Measurements from ENCODE around the gene TRIM66. TPM values are rescaled to one million over a fixed set of nuclear protein-coding genes. Genes with fewer than 3 reads are reported as not detected.

Gene TRIM66
- polyA plus RNA-seq, 2 donors: 2.0 to 4.8 TPM

GRCh38 chr11:8646873-8647272 lies 35.6 kb downstream of the TRIM66 start:
- 96 to 97% methylated on average over 4 of the region's 4 CpGs for WGBS, 2 donors
- H3K27me3 ChIP-seq (ENCODE audit: control insufficient read depth in 1 of 2, insufficient read depth in 2 of 2, low read length in 2 of 2): no peaks in the 10 kb centered on the region
- H3K4me1 ChIP-seq (ENCODE audit: control insufficient read depth in 2 of 2, insufficient read depth in 2 of 2, low read length in 1 of 2): no peaks in the 10 kb centered on the region
- H3K4me3 ChIP-seq (ENCODE audit: low read depth in 1 of 2, low read length in 2 of 2): no peak overlapping the region
- H3K36me3 ChIP-seq (ENCODE audit: control insufficient read depth in 2 of 2, insufficient read depth in 2 of 2, low read length in 1 of 2): peaks cover 10 to 27% of the 10 kb centered on the region in 2 donors
- no peak overlapping the region for H3K27ac ChIP-seq (ENCODE audit: low read depth in 2 of 2, low read length in 1 of 2)
- H3K9me3 ChIP-seq (ENCODE audit: control insufficient read depth in 2 of 2, insufficient read depth in 1 of 2, low read depth in 1 of 2, low read length in 1 of 2): no peaks in the 10 kb centered on the region

- 73 to 76% methylated on average over 5 of the region's 5 CpGs for WGBS, 2 donors
- H3K9me3 ChIP-seq (ENCODE audit: control insufficient read depth in 2 of 2, insufficient read depth in 1 of 2, low read depth in 1 of 2, low read length in 1 of 2): no peaks in the 10 kb centered on the region
- H3K4me3 ChIP-seq (ENCODE audit: low read depth in 1 of 2, low read length in 2 of 2): no peak overlapping the region
- H3K36me3 ChIP-seq (ENCODE audit: control insufficient read depth in 2 of 2, insufficient read depth in 2 of 2, low read length in 1 of 2): peaks cover 11 to 34% of the 10 kb centered on the region in 2 donors
- no peak overlapping the region for H3K27ac ChIP-seq (ENCODE audit: low read depth in 2 of 2, low read length in 1 of 2)
- no peaks in the 10 kb centered on the region for H3K27me3 ChIP-seq (ENCODE audit: control insufficient read depth in 1 of 2, insufficient read depth in 2 of 2, low read length in 2 of 2)
- H3K4me1 ChIP-seq (ENCODE audit: control insufficient read depth in 2 of 2, insufficient read depth in 2 of 2, low read length in 1 of 2): no peaks in the 10 kb centered on the region
Observed at GRCh38 chr11:8642196-8642841, 40.1 kb downstream of the TRIM66 start.

GRCh38 chr11:8641332-8641731 lies 41.1 kb downstream of the TRIM66 start:
- Histone ChIP-seq H3K4me3 (ENCODE audit: low read depth in 1 of 2, low read length in 2 of 2) (no peak overlapping the region), H3K36me3 (ENCODE audit: control insufficient read depth in 2 of 2, insufficient read depth in 2 of 2, low read length in 1 of 2) (peaks cover 11 to 34% of the 10 kb centered on the region in 2 donors), H3K4me1 (ENCODE audit: control insufficient read depth in 2 of 2, insufficient read depth in 2 of 2, low read length in 1 of 2) (no peaks in the 10 kb centered on the region), H3K27ac (ENCODE audit: low read depth in 2 of 2, low read length in 1 of 2) (no peak overlapping the region), H3K9me3 (ENCODE audit: control insufficient read depth in 2 of 2, insufficient read depth in 1 of 2, low read depth in 1 of 2, low read length in 1 of 2) (no peaks in the 10 kb centered on the region), H3K27me3 (ENCODE audit: control insufficient read depth in 1 of 2, insufficient read depth in 2 of 2, low read length in 2 of 2) (no peaks in the 10 kb centered on the region)
- 87 to 93% methylated on average over 2 of the region's 2 CpGs for WGBS, 2 donors

DNA sequence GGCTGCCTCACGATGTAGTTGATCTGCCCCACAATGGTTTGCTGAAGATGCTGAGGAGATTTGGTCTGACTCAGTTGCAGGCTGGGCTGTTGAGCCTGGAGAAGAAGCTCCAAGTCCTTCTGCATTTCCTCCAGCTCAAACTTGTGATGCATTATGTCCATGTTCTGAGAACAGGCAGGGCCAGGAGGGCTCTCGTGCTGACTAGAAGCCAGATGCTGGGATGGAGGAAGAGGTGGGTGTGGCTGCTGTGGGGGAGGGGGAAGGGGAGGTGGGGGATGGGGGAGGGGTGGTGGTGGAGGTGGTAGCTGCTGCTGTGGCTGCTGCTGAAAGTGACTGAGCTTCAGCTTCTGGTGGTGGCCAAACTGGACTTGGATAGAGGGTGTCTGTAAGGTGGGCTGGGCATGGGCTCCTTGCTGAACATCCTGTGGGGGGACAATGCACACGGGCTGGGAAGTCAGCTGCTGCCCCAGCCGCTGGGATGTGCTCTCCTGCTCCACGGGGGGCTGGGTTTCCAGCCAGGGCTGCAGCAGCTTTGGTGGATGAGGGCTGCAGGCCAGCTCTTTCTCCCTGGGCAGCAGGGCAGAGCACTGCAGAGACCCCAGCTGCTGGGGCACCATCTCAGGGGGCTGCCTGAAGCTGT lies 42.1 kb downstream of the TRIM66 start:
- Histone ChIP-seq H3K4me1 (ENCODE audit: control insufficient read depth in 2 of 2, insufficient read depth in 2 of 2, low read length in 1 of 2) (no peaks in the 10 kb centered on the region), H3K9me3 (ENCODE audit: control insufficient read depth in 2 of 2, insufficient read depth in 1 of 2, low read depth in 1 of 2, low read length in 1 of 2) (no peaks in the 10 kb centered on the region), H3K36me3 (ENCODE audit: control insufficient read depth in 2 of 2, insufficient read depth in 2 of 2, low read length in 1 of 2) (peaks cover 13 to 29% of the 10 kb centered on the region in 2 donors), H3K27ac (ENCODE audit: low read depth in 2 of 2, low read length in 1 of 2) (no peak overlapping the region), H3K4me3 (ENCODE audit: low read depth in 1 of 2, low read length in 2 of 2) (no peak overlapping the region), H3K27me3 (ENCODE audit: control insufficient read depth in 1 of 2, insufficient read depth in 2 of 2, low read length in 2 of 2) (no peaks in the 10 kb centered on the region)
- 59 to 69% methylated on average over 4 to 5 of the region's 5 CpGs for WGBS, 2 donors

- H3K27ac ChIP-seq (ENCODE audit: low read depth in 2 of 2, low read length in 1 of 2): no peak overlapping the region
Observed at GRCh38 chr11:8639655-8640054, 42.8 kb downstream of the TRIM66 start.

GRCh38 chr11:8638300-8638699 lies 44.2 kb downstream of the TRIM66 start:
- no peaks in the 10 kb centered on the region for H3K4me1 ChIP-seq (ENCODE audit: control insufficient read depth in 2 of 2, insufficient read depth in 2 of 2, low read length in 1 of 2)
- peaks cover 13 to 21% of the 10 kb centered on the region in 2 donors for H3K36me3 ChIP-seq (ENCODE audit: control insufficient read depth in 2 of 2, insufficient read depth in 2 of 2, low read length in 1 of 2)
- H3K27ac ChIP-seq (ENCODE audit: low read depth in 2 of 2, low read length in 1 of 2): no peak overlapping the region

More at GRCh38 chr11:8639655-8640054, 42.8 kb downstream of the TRIM66 start:
- Histone ChIP-seq H3K4me3 (ENCODE audit: low read depth in 1 of 2, low read length in 2 of 2) (no peak overlapping the region), H3K9me3 (ENCODE audit: control insufficient read depth in 2 of 2, insufficient read depth in 1 of 2, low read depth in 1 of 2, low read length in 1 of 2) (no peaks in the 10 kb centered on the region), H3K36me3 (ENCODE audit: control insufficient read depth in 2 of 2, insufficient read depth in 2 of 2, low read length in 1 of 2) (peaks cover 12 to 23% of the 10 kb centered on the region in 2 donors), H3K27me3 (ENCODE audit: control insufficient read depth in 1 of 2, insufficient read depth in 2 of 2, low read length in 2 of 2) (no peaks in the 10 kb centered on the region), H3K4me1 (ENCODE audit: control insufficient read depth in 2 of 2, insufficient read depth in 2 of 2, low read length in 1 of 2) (no peaks in the 10 kb centered on the region)
- WGBS, 2 donors: 87 to 93% methylated on average over 3 of the region's 3 CpGs

DNA sequence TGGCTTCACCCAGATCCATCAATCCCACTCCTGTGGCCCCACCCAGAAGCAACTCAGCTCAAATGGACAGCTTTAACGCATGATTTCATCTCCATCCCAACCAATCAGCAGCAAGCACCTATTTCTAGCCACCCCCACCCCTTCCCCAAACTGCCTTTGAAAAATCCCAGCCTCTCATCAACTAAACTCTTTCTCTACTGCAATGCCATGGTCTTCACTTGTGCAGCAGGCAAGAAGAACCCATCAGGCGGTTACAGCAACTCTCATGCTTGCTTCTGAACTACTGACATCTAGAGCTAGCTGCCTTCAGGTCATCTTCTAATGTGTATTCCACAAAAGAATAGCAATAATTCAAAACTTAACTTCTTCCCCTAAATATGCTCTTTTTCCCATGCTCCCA lies 46.3 kb downstream of the TRIM66 start:
- Histone ChIP-seq H3K36me3 (ENCODE audit: control insufficient read depth in 2 of 2, insufficient read depth in 2 of 2, low read length in 1 of 2) (peaks cover 13 to 16% of the 10 kb centered on the region in 2 donors), H3K9me3 (ENCODE audit: control insufficient read depth in 2 of 2, insufficient read depth in 1 of 2, low read depth in 1 of 2, low read length in 1 of 2) (no peaks in the 10 kb centered on the region), H3K4me1 (ENCODE audit: control insufficient read depth in 2 of 2, insufficient read depth in 2 of 2, low read length in 1 of 2) (no peaks in the 10 kb centered on the region), H3K27ac (ENCODE audit: low read depth in 2 of 2, low read length in 1 of 2) (no peak overlapping the region), H3K4me3 (ENCODE audit: low read depth in 1 of 2, low read length in 2 of 2) (no peak overlapping the region), H3K27me3 (ENCODE audit: control insufficient read depth in 1 of 2, insufficient read depth in 2 of 2, low read length in 2 of 2) (no peaks in the 10 kb centered on the region)
- WGBS, 2 donors: 97 to 98% methylated on average over 2 of the region's 2 CpGs

More at GRCh38 chr11:8638300-8638699, 44.2 kb downstream of the TRIM66 start:
- no peak overlapping the region for H3K4me3 ChIP-seq (ENCODE audit: low read depth in 1 of 2, low read length in 2 of 2)
- H3K27me3 ChIP-seq (ENCODE audit: control insufficient read depth in 1 of 2, insufficient read depth in 2 of 2, low read length in 2 of 2): no peaks in the 10 kb centered on the region
- H3K9me3 ChIP-seq (ENCODE audit: control insufficient read depth in 2 of 2, insufficient read depth in 1 of 2, low read depth in 1 of 2, low read length in 1 of 2): no peaks in the 10 kb centered on the region
- WGBS, 2 donors: 93 to 98% methylated on average over 5 of the region's 5 CpGs

DNA sequence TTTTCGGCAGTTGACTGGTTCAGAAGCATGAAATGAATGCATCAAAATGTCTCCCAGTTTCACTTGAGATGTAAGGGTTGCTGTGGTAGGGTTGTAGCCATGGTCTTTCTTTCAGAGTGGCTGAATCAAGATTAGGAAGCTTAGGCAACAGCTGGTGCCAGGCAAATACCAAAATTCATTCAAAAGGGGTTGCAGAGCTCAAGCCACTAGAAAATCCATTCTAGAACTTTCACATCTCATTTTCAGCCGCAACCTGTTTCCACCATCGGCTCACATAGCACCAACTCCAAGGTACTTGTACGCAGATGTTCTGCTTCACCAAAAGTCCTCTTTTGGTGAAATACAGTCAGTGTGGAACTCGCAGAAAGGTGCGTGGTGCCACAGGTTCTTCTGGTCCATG lies 48.0 kb downstream of the TRIM66 start:
- Histone ChIP-seq H3K4me1 (ENCODE audit: control insufficient read depth in 2 of 2, insufficient read depth in 2 of 2, low read length in 1 of 2) (no peaks in the 10 kb centered on the region), H3K27ac (ENCODE audit: low read depth in 2 of 2, low read length in 1 of 2) (no peak overlapping the region), H3K27me3 (ENCODE audit: control insufficient read depth in 1 of 2, insufficient read depth in 2 of 2, low read length in 2 of 2) (no peaks in the 10 kb centered on the region), H3K36me3 (ENCODE audit: control insufficient read depth in 2 of 2, insufficient read depth in 2 of 2, low read length in 1 of 2) (peaks cover 8 to 13% of the 10 kb centered on the region in 2 donors), H3K4me3 (ENCODE audit: low read depth in 1 of 2, low read length in 2 of 2) (no peak overlapping the region), H3K9me3 (ENCODE audit: control insufficient read depth in 2 of 2, insufficient read depth in 1 of 2, low read depth in 1 of 2, low read length in 1 of 2) (no peaks in the 10 kb centered on the region)
- 93 to 94% methylated on average over 6 of the region's 6 CpGs for WGBS, 2 donors

GRCh38 chr11:8631395-8632118 lies 50.9 kb downstream of the TRIM66 start:
- Histone ChIP-seq H3K27me3 (ENCODE audit: control insufficient read depth in 1 of 2, insufficient read depth in 2 of 2, low read length in 2 of 2) (no peaks in the 10 kb centered on the region), H3K9me3 (ENCODE audit: control insufficient read depth in 2 of 2, insufficient read depth in 1 of 2, low read depth in 1 of 2, low read length in 1 of 2) (no peaks in the 10 kb centered on the region), H3K4me1 (ENCODE audit: control insufficient read depth in 2 of 2, insufficient read depth in 2 of 2, low read length in 1 of 2) (no peaks in the 10 kb centered on the region), H3K36me3 (ENCODE audit: control insufficient read depth in 2 of 2, insufficient read depth in 2 of 2, low read length in 1 of 2) (peaks cover 3 to 8% of the 10 kb centered on the region in 2 donors), H3K27ac (ENCODE audit: low read depth in 2 of 2, low read length in 1 of 2) (no peak overlapping the region), H3K4me3 (ENCODE audit: low read depth in 1 of 2, low read length in 2 of 2) (no peak overlapping the region)
- 76 to 86% methylated on average over 6 of the region's 6 CpGs for WGBS, 2 donors

All from esophagus (tissue), 2 donors.